Endothelial cell of umbilical vein (primary cell): Measurements from ENCODE around the gene CYGB.
"Not testable (repeated sequence)": the region's sequence is repeated elsewhere in the genome, so short reads cannot be mapped to it uniquely, and the experiment has no call there.

ENCODE experiments used
- EZH2 ChIP-seq: IDR thresholded peaks from 2 replicates; pipeline ENCODE4 v1.6.1; 2012; ENCODE audit warnings: borderline replicate concordance, low read depth, mild to moderate bottlenecking, moderate library complexity, low read length, inconsistent platforms; ENCODE audit not compliant: severe bottlenecking
- GATA2 ChIP-seq: IDR thresholded peaks from 2 replicates; pipeline ENCODE4 v1.7.0; 2011; ENCODE audit warnings: low read depth, mild to moderate bottlenecking, moderate library complexity, mixed read lengths, low read length; ENCODE audit not compliant: insufficient read length, insufficient read depth
- JUN ChIP-seq: IDR thresholded peaks from 2 replicates; pipeline ENCODE4 v1.6.1; 2011; ENCODE audit warnings: borderline replicate concordance, low read depth; ENCODE audit not compliant: insufficient read length, insufficient read depth
- MYC ChIP-seq: IDR thresholded peaks from one replicate; pipeline ENCODE4 v1.6.1; 2011; ENCODE audit warnings: mild to moderate bottlenecking, low read depth, low read length
- POLR2A ChIP-seq: IDR thresholded peaks from 2 replicates; pipeline ENCODE4 v1.6.1; 2012; ENCODE audit warnings: low read depth, mild to moderate bottlenecking, control low read depth, low read length
- POLR2AphosphoS5 ChIP-seq: IDR thresholded peaks from 2 replicates; pipeline ENCODE4 v1.6.1; 2012; ENCODE audit warnings: low read depth, mild to moderate bottlenecking, control low read depth, low read length, moderate library complexity; ENCODE audit not compliant: insufficient read depth
- TF ChIP-seq, protein P1 (sequence below), 2 donors: IDR thresholded peaks; 1 replicate in 1 of 2; 2 replicates in 1 of 2; pipeline ENCODE4 v1.5.1; 2011; ENCODE audit warnings: low read length in 2 of 2, mild to moderate bottlenecking in 2 of 2, moderate library complexity in 2 of 2, control low read depth in 1 of 2, inconsistent platforms in 1 of 2, low read depth in 1 of 2; ENCODE audit not compliant: insufficient read depth in 1 of 2; ENCODE audit errors: extremely low read depth in 1 of 2
- TF ChIP-seq, protein P2 (sequence below): IDR thresholded peaks from 2 replicates; pipeline ENCODE4 v1.6.1; 2011; ENCODE audit not compliant: insufficient read depth, insufficient read length

DNA sequence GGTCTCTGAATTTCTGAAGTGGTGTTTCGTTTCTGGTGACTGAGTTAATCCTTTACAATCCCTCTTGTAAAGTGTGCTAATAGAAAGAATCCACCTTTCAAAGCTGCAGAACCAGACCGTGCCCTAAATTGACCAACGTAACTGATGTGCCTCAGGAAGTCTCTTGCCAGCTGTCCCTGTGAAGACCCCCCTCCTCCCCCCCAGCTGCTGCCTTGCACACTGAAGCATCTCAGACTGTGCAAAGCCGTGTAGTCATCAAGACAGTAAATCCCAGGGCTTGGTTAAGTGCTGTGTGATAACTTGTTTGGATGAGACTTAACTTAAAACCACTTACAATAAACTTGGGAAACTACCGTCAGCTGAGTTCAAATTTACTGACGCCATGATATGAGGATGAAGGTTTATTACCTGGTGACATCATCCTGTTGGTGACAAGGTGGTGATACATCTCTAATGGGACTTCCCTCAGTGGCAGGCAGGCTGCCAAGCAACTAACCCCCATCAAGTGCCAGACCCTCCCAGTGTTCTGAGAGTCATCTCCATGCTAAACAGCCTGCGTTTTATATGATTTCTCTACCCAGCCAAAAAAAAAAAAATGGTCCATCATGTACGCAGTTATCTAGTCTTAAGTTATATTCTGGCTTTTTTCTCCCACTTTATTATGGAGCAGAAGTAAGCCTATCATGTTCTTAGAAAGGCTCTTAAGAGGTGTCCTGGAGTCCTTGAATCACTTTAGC is 27.6 kb upstream of the CYGB start:
- TF ChIP-seq, protein P1, sequence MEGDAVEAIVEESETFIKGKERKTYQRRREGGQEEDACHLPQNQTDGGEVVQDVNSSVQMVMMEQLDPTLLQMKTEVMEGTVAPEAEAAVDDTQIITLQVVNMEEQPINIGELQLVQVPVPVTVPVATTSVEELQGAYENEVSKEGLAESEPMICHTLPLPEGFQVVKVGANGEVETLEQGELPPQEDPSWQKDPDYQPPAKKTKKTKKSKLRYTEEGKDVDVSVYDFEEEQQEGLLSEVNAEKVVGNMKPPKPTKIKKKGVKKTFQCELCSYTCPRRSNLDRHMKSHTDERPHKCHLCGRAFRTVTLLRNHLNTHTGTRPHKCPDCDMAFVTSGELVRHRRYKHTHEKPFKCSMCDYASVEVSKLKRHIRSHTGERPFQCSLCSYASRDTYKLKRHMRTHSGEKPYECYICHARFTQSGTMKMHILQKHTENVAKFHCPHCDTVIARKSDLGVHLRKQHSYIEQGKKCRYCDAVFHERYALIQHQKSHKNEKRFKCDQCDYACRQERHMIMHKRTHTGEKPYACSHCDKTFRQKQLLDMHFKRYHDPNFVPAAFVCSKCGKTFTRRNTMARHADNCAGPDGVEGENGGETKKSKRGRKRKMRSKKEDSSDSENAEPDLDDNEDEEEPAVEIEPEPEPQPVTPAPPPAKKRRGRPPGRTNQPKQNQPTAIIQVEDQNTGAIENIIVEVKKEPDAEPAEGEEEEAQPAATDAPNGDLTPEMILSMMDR (IDR thresholded peaks at IDR 0.05; ENCODE audit: extremely low read depth in 1 of 2, insufficient read depth in 1 of 2, low read depth in 1 of 2, low read length in 2 of 2) = not testable (repeated sequence)
- not testable (repeated sequence) for TF ChIP-seq POLR2AphosphoS5, JUN, POLR2A, MYC, EZH2, GATA2
- TF ChIP-seq, protein P2, sequence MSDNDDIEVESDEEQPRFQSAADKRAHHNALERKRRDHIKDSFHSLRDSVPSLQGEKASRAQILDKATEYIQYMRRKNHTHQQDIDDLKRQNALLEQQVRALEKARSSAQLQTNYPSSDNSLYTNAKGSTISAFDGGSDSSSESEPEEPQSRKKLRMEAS = not testable (repeated sequence)
